Activated T-helper 1 cell treated with anti-CD3 and anti-CD28 coated beads, Interleukin-2, amount 50 U/mL, for 16 hours (primary cell): ENCODE data around the gene UBXN6.

Experiments
- DNase-seq, 2 donors: peaks; one replicate each; pipeline ENCODE4 v3.0.0-alpha.2; 2020; ENCODE audit warnings: low read depth in 1 of 2, low spot score in 1 of 2

The UBXN6 gene

DNA sequence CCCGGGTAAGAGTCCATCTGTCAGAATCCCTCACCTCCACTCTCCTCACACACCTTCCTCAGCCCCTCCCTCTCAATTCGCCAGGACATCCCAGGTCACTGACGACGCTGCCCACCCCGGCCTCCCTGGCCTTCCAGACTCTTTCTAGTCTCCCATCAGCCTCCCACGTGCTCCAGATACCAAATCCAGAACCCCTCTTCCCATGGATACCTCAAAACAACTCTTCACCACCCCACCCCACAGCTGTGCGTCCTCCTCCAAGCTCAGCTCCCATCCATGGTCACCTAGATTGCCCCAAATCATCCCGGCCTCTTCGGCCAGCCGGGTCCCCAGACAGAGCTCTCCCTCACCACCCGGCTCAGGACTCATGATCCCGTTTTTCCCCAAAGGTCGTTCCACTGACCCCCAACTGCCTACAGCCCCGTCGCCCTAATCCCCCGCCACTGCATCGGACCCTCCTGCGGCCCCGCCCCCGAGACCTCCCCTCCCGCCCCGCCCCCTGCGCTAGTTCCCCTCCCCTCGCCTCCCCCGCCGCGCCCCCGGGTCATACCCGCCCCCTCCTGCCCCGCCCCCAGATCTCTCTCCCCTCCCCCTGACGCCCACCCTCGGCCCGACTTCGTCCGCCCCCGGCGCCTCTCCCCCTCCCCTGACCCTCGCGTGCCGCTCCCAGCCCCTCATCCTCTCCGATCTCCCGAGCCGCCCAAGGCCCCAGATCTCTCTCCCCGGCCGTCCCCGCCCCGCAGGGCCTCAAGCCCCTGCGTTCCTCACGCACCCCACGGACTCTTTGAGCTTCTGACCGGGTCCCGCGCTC, 546 bp downstream of the UBXN6 start:
- DNase-seq = peak in 1 of 2 donors; percentile 46

DNA sequence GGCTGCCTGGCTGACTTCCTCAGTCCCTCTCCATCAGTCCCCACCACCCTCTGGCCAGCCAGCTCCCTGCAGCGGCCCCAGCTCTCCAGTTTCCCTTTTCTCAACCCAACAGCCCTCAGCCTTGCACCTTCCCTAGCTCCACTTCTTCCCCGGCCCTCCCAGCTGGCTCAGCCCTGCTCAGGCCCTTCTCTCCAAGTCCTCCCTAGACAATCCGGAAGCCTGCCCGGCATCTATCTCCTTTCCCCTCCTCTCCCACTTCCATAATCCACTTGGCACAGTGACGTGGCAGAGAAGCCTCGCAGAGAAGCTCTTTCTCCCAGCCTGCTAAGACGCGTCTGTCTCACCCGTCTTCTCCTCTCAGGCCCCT, 1.1 kb downstream of the UBXN6 start:
- no peak for DNase-seq

DNA sequence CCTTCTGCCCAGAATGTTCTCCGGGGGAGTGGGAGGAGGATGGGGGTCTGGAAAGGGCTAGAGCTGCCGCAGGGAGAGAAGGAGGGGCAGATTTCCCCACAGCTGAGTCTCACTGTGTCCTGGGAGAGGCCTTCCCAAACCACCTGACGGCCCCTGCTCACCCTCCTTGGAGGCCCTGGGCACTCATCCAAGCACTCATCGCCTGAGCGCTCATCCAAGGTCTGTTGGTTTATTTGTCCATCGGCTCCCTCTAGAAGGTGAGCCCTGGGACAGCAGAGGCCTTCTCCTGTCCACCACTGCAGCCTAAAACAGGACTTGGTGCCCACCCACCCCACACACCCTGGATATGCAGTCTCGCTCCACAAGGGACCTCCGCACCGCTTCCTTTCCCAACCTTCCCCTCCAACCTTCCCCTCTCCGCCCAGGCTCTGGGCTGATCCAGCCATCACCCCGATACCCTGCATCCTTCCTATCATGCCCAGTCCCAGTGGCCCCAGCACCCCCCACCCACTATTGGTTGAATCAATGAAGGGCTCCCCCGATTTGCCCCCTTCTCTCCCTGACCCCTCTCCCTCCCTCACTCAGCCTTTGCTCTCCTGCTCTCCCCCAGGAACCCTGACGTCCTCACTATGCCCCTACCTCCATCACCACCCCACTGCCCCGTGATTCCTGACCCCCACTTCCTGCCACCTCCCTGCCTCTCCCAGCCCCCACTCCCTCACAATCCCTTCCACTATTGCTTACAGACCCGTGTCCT, 1.7 kb downstream of the UBXN6 start:
- no peak for DNase-seq

DNA sequence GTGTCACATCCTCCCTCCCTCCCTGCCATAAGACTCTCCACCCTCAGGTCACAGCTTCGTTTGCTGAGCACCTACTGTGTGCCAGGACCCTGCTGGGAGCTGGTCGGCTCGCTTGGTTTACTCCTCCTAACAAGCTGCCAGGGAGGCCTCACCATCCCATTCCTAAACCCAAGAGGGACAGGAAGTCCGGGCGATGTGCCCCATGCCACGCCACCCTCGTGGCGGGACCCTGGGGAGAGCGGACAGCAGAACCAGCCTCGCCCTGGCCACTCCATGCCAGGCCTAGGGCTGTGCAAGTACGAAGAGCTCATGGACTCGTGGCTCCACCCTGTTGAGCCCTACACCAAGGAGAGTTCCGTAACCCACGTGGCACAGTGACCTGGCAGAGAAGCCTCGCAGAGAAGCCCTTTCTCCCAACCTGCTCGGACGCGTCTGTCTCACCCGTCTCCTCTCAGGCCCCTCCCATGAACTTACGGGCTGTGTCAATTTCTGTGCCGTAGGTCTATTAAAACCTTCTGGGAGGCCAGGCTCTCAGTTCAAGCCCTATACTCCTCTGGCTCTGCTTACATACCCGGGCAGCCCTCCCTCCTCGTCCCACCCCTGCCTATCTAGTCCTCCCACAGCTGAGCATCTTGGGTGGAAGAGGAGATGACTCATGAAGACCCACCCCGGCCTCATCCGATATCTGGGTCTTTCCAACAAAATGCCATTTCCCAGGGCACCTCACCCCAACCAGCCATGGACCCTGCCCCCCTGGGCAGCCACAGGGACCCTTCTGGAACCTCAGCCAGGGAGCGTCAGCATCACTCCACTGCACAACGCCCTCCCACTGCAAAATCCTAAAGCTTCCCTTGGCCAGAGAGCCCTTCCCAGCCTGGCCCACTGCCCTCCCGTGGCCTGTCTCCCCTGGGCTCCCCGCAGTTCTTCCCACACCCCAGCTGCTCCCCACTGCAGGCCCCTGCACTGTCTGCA, 2.6 kb downstream of the UBXN6 start:
- DNase-seq = no peak

DNA sequence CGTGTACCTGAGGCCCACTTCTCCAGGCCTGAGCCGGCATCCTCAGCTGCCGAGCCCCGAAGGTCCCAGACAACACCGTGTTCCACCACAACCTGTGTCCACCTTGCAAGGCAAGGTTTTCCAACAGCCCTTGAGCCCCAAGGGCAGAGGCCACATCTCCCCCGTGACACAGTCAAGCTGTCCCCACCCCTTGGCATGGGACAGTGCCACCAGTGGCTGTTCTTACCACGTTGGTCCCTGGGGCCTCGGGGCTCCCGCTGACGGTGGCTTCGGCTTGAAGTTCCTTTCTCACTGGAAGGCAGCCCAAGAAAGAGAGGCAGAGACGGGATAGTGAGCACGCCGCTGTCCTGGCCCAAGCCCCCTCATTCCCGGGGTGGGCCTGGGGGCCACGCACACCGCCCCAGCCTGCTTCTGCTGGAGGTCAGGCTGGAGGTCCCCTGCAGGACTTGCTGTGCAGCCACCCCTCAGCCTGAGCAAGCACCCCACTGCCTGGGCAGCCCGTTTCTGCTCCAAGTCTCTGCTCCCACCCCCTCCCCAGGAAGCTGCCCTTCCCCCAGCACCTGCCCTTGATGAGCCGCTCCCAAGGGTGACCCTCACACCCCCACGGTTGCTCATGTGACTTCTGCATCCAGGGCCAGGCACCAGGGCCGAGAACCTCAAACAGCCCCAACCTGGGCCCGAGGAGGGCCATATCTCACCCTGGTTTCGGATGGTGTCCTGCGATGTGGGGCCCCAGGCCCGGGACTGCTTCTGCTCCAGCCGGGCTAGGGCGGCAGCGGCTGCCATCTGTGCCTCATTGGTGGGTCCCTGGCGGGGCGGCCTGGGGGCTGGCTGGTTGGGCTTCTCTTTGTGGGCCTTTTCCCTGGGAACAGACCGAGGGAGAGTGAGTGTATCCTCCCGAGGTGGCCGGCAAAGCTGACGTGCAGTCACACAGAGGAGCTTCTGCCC, 4.1 kb downstream of the UBXN6 start:
- DNase-seq = no peak

DNA sequence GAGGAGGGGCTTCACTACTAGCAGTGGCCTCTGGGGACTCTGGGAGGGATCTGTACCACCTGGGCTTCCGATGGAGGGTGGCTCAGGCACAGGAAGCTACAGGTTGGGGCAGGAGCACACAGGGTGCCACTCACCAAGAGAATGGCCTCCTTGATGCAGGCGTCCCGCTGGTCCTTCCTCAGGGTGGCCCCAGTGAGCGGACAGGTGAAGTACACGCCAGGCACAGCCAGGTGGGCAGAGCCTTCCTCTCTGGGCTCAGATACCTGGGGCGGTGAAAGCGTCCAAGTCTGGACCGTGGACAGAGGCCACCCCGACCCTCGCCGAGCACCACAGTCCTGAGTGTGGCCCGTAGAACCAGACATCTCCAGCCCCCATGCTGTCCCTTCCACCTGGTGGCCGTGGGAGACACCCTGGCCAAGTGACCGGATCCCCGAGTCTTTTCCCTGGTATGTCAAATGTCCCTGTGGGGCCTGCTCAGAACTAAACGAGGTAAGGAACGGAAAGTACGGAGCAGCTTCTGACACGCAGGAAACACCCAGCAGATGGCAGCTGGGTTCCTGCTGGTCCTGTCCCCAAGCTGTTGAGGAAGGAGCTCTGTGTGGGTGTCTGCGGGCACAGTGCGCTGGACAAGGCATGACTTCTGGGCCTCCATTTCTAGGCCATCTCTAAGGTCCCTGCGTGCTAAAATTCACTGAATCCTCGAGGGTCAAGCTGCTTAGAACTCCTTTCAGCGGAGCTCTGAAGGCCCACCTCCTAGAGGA, 5.2 kb downstream of the UBXN6 start:
- no peak for DNase-seq

DNA sequence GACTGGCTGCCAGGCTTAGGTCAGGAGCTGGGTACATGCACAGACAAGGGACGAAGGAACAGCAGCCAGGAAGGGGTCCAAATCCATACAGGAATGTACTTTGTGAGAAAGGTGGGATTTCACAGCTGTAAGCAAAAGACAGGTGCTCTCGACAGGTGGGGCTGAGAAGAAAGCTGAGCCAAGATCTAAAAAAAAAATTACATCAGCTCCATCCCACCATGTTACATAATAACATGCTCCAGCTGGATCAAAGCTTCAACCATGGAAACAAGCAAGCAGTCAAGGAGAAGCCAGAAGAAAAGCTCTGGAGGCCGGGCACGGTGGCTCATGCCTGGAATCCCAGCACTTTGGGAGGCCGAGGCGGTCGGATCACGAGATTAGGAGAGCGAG, 8.0 kb downstream of the UBXN6 start:
- DNase-seq = no peak

DNA sequence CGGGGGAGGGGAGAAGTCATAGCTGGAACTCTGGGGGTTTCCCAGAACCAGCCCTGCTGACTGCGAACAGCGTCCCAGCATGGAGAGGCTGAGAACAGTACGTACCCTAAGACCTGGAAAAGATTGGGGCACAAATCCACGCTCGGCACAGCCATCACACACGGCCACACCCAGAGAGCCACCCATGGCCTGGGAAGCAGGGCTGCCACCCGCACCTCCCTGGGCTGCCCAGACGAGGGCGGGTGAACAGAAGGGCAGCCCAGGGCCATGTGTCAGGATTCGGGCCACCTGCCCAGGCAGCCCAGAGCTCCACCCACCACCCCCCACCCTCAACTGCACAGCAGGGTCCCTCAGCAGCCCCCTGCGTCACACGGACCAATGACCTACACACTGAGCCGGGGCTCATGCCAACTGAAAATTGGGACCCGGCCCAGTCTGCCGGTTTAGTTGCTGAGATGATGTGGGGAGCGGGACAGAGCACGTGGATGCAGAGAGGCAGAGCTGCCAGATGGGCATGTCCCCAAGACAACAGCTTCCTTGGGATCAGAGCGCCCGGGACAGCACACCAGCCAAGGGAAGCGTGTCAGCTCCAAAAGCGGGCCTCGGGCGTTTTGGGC, 8.5 kb downstream of the UBXN6 start:
- DNase-seq = no peak

DNA sequence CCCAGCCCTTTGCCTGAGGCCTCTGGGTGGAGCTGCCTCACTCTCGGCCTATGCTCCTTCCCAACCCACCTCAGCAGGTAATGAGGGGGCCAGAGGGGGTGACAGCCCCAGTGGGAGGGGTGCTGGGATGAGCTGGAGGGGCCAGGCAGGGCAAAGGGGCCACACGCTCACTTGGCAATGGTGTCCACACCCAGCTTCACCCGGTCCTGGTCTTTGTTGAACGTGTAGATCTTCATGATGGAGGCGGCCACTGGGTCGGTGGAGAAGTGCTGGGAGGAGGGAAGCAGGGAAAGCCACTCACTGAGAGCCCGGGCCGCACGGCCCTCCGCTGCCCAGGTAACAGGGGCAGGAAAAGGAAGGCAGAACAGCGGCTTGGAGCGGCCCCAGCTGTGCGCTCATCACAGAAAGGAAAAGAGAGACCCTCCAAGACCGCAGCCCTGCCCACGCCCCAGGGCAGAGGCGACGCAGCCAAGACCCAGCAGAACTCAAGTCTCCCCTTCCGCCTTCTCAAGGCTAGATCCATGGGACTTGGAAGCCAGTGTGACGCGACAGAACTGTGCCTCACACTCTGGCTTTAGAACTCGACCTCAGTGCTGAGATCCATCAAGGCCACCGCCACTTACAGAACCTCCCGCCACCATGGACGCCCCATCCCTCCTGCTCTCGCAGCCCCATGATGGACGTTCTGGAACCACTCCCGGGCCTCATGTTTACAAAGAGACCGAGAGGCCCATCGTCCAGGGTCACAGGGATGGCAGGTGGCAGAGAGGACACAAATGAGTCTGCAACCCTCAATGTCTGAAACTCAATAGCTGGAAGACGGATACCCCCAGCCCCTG, 9.2 kb downstream of the UBXN6 start:
- DNase-seq = no peak

DNA sequence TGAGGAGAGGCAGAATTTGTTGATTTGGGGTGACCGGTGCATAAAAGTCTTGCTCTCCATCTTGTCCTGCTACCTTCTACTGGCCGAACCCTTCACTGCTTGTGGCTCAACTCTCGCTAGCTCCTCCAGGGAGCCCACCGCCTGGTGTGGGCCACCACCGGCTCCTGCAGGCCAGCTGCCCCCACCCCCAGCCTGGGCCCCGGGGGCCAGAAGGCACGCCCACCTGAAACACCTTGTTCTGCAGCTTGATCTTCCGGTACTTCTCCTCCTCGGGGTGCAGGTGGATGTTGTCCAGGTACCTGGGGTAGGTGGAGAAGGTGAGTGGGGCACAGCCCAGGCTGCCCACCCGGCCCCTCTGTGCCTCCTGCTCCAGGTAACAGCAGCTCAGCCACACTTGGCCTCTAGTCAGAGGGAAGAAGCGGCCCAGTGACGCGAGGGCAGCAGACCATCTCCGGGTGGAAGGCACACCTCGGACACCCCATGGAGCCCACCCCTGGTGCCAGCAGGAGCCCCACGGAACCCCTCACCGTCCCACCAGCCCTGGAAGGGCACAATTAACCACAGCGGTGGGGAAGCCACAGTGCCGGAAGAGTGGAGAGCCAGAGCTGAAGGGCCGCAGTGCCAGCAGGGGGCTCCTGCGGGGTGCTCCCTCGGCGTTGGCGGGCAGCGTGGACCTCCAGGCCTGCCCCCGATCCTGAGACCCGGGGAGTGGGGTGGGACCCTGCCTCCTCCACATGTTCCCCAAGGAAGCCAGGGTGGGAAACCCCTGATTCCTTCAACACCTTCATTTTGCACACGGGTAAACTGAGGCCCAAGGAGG, 10.1 kb downstream of the UBXN6 start:
- DNase-seq = no peak

DNA sequence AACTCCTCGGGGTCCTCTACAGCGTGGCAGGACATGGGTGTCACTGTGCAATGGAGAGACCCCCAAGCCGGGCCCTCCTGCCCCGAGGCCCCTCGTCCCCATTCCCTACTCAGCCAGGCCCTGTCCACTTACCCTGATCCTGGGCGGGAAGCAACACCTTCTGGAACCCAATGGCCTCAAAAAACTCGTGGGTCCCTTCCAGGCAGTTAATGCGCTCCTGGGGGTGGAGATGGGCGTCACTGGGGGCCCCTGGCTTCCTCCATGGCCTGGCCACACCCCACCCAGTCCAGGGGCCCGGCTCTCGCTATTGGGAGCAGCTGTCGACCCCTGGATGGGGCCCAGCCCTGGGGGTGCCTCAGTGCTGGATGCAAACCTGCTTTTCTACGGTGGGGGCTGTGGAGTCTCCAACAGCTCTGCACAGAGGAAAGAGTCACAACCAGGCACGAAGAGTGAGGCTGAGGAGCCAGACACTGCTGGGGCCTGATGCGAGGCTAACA, 10.8 kb downstream of the UBXN6 start:
- DNase-seq = no peak

DNA sequence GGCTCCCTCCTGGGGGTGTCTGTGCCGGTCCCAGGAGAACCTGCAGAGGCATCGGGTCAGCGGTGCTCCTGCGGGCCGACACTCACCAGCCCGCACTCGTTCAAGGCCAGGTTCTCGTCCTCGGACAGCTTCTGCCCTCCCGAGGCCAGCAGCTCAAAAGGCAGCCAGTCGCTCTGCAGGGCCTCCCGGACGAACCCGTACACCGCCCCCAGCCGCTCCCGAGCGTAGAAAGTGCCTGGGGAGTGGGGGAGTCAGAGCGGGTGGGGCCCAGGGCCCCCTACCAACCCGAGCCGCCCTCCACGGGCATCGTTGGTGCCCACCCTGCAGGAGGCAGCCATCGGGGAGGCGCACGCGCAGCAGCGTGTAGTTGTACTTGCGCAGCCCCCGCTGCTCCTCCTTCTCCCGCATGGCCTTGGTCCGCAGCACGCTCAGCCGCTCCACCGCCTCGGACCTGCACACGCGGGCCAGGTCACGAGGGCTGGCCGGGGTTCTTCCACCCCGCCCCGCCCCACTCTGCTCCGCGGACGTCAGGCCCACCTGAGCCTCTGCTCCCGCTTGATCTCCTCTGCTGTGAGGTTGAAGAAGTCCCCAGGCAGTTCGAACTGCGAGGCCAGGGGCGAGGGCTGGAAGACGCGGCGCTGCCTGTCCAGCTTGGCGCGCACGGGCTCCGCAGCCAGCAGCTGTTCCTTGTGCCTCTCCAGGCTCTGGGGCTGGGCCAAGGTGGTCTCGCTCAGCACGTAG, 11.5 kb downstream of the UBXN6 start:
- DNase-seq = no peak

DNA sequence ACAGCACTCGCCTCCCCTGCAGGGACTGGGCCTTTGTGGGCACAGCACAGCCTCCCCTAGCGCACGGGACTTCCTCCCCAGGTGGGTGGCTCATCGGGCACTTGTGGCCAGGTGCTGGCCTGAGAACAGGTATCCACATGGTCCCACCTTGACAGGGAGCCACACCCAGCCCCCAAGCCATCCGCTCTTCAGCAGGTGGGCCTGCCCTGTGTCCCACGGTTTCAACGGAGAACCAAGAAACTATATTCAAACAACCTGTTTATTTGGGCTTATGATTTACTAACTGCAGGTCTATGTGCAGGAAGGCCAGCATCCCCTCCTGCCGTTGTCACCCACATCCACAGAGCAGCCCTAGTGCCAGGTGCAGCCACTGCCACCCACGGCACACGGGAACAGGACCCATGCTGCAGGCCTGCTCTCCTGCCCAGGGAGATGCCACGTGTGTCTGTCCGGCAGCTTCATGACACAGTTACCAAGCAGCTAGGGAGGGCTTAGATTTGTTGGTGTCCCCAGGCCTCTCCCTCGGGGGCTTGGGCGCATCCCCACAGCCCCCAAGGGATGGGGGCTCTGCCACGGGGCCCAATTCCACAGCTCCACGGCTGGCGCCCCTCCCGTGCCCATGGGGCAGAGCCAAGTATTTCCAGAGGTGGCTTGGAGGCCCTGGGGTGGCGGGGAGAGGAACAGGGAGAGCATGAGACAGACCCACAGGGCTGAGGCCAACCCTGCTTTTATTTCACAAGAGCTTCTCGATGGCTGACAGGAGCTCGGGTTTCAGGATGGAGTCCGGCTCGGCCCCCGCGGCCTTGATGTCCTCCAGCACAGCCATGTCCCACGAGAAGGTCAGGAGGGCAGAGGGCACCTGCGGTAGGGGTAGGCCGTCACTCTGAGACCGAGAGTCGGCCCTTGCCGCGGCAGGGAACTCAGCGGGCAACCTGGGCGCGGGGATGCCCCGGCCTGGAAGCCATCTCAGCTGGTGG, 12.5 kb downstream of the UBXN6 start:
- DNase-seq = no peak

DNA sequence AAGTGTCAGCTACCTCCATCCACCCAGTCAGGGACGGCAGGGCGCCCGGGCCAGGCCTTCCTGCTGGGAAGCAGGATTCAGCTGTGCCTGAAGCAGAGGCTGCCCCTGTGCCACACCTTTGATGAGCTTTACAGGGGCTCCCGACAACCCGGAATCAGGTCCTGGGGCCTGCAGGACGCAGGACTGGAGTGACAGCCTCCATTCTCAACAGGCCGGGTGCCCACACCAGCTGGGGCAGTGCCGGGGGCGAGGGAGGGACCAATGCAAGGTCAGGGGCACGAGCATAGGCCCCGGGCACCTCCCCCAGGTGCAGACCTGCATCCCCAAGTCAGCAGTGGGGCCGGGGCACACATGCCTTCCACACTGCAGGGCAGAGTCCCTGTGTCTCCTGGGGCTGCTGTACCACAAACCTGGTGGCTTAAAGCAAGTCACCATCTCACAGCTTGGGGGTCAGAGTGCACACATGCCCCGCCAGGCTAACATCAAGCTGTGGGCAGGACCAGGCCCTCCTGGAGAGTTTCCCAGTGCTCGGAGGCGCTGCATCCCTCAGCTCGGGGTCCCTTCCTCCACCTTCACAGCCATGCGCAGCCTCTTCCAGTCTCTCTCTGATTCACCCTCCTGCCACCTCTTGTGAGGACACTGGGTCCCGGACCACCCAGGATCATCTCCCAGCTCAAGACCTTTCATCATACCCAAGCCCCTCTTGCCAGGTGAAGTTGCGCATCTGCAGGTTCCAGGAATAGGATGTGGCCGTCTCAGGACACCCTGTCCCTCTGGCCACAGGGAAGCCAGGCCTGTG, 13.4 kb downstream of the UBXN6 start:
- no peak for DNase-seq

DNA sequence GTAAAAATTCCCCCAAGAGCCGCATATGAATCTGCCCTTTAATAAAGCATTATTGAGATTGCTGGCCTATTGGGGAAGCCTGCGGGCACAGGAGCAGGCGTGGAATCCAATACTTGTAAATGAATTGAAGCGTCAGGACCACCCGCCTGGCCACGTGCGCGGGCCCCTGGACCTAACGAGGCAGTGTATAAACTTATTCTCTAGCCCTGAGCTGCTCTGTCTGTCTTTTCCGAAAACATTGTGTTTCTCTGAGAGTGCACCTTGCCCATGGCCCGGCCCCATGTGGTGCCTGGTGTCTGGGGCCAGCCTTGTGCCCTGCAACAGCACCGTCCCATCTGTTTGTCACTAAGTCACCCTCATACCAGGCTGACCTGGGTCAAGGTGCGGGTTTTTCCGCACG, 14.4 kb downstream of the UBXN6 start:
- DNase-seq = no peak
